Liver (tissue), 9 donors: ENCODE measurements around the gene DMRTA2. TPM values are rescaled to one million over a fixed set of nuclear protein-coding genes. Genes with fewer than 3 reads are reported as not detected.

Source experiments
- DNase-seq: peaks from one replicate; pipeline ENCODE4 v3.0.0-alpha.2; 2017; ENCODE audit warnings: low spot score
- H3K27ac ChIP-seq, 2 donors: one replicate each; pipeline ENCODE4 v1.7.0; 2013; ENCODE audit warnings: inconsistent platforms in 2 of 2, low read length in 2 of 2, control low read depth in 1 of 2, low read depth in 1 of 2, mild to moderate bottlenecking in 1 of 2
- H3K27me3 ChIP-seq, 4 donors: one replicate each; pipeline versions ENCODE4 v1.6.1 to v1.7.0; 2013; ENCODE audit warnings: low read length in 3 of 4, inconsistent platforms in 1 of 4, mild to moderate bottlenecking in 1 of 4, moderate library complexity in 1 of 4; ENCODE audit not compliant: control insufficient read depth in 4 of 4, insufficient read depth in 4 of 4
- H3K36me3 ChIP-seq, 4 donors: one replicate each; pipeline versions ENCODE4 v1.6.1 to v1.7.0; 2013; ENCODE audit warnings: low read length in 3 of 4, mild to moderate bottlenecking in 3 of 4, low read depth in 1 of 4, moderate library complexity in 1 of 4; ENCODE audit not compliant: control insufficient read depth in 4 of 4, insufficient read depth in 3 of 4
- H3K4me1 ChIP-seq, 4 donors: one replicate each; pipeline versions ENCODE4 v1.6.1 to v1.7.0; 2013; ENCODE audit warnings: low read length in 3 of 4, mild to moderate bottlenecking in 3 of 4, moderate library complexity in 1 of 4; ENCODE audit not compliant: control insufficient read depth in 4 of 4, insufficient read depth in 4 of 4
- H3K4me3 ChIP-seq, 3 donors: one replicate each; pipeline versions ENCODE4 v1.6.1 to v1.7.0; 2013; ENCODE audit warnings: low read length in 3 of 3, control low read depth in 1 of 3, low read depth in 1 of 3, mild to moderate bottlenecking in 1 of 3
- H3K9ac ChIP-seq, 2 donors: one replicate each; pipeline ENCODE4 v1.7.0; 2013; ENCODE audit warnings: low read length in 2 of 2, mild to moderate bottlenecking in 2 of 2, moderate library complexity in 2 of 2, control low read depth in 1 of 2, low read depth in 1 of 2
- H3K9me3 ChIP-seq, 4 donors: one replicate each; pipeline versions ENCODE4 v1.6.1 to v1.7.0; 2013; ENCODE audit warnings: low read length in 3 of 4; ENCODE audit not compliant: control insufficient read depth in 4 of 4
- EGR1 ChIP-seq, 2 donors: IDR thresholded peaks; 2 replicates each; pipeline ENCODE4 v1.6.1; 2016 to 2018; ENCODE audit warnings: antibody characterized with exemption in 2 of 2, low read depth in 2 of 2
- FOXA1 ChIP-seq: IDR thresholded peaks from 2 replicates; pipeline ENCODE4 v1.6.1; 2016; ENCODE audit warnings: antibody characterized with exemption
- FOXA2 ChIP-seq: IDR thresholded peaks from 2 replicates; pipeline ENCODE4 v1.6.1; 2016; ENCODE audit warnings: antibody characterized with exemption
- GABPA ChIP-seq, 2 donors: IDR thresholded peaks in 1 of 2; conservative IDR thresholded peaks in 1 of 2; 2 replicates each; pipeline ENCODE4 v1.6.1; 2016; ENCODE audit warnings: antibody characterized with exemption in 2 of 2, mild to moderate bottlenecking in 1 of 2, moderate library complexity in 1 of 2
- HNF4A ChIP-seq, 2 donors: conservative IDR thresholded peaks; 2 replicates each; pipeline ENCODE4 v1.6.1; 2016; ENCODE audit warnings: antibody characterized with exemption in 2 of 2, mild to moderate bottlenecking in 2 of 2
- HNF4G ChIP-seq: IDR thresholded peaks from 2 replicates; pipeline ENCODE4 v1.6.1; 2016; ENCODE audit warnings: antibody characterized with exemption
- JUND ChIP-seq, 2 donors: IDR thresholded peaks; 2 replicates each; pipeline ENCODE4 v1.6.1; 2016; ENCODE audit warnings: antibody characterized with exemption in 2 of 2
- NR2F2 ChIP-seq: IDR thresholded peaks from 2 replicates; pipeline ENCODE4 v1.6.1; 2016; ENCODE audit warnings: antibody characterized with exemption
- RXRA ChIP-seq, 2 donors: IDR thresholded peaks; 2 replicates each; pipeline ENCODE4 v1.6.1; 2017 to 2018; ENCODE audit warnings: antibody characterized with exemption in 2 of 2, mild to moderate bottlenecking in 1 of 2
- SP1 ChIP-seq: IDR thresholded peaks from 2 replicates; pipeline ENCODE4 v1.6.1; 2018; ENCODE audit warnings: antibody characterized with exemption, mild to moderate bottlenecking
- TAF1 ChIP-seq: conservative IDR thresholded peaks from 2 replicates; pipeline ENCODE4 v1.6.1; 2016; ENCODE audit warnings: antibody characterized with exemption, mild to moderate bottlenecking
- YY1 ChIP-seq: IDR thresholded peaks from 2 replicates; pipeline ENCODE4 v1.6.1; 2016; ENCODE audit warnings: antibody characterized with exemption, mild to moderate bottlenecking
- WGBS: extraction: QIAGEN DNeasy Blood & Tissue Kit; methylation state at CpG from one replicate; pipeline ENCODE4 v1.1.7; 2013; 5-methylcytosine and 5-hydroxymethylcytosine counted together
- polyA plus RNA-seq, 2 donors: library from polyadenylated mRNA; stranded (reverse) in 1 of 2; unstranded in 1 of 2; fragments of 200-250 nt in 1 of 2; fragments of >200 nt in 1 of 2; fragmentation: Nextera tagmentation in 1 of 2; extraction: Ambion mirVana in 1 of 2; gene quantifications; one replicate each; pipeline versions ENCODE4 v1.2.1 to v1.2.3, GENCODE V29; 2013 to 2015
- total RNA-seq, 2 donors: library from RNA; depleted of rRNA; stranded (reverse); fragments of >200 nt; gene quantifications; one replicate each; pipeline ENCODE4 v1.2.3, GENCODE V29; 2014
- TF ChIP-seq, protein P1 (sequence below): IDR thresholded peaks from 2 replicates; pipeline ENCODE4 v1.6.1; 2016; ENCODE audit warnings: antibody characterized with exemption
- TF ChIP-seq, protein P2 (sequence below): IDR thresholded peaks from 2 replicates; pipeline ENCODE4 v1.6.1; 2016; ENCODE audit warnings: antibody characterized with exemption, mild to moderate bottlenecking
- TF ChIP-seq, protein P3 (sequence below): fragments of 150-350 bp; IDR thresholded peaks from 2 replicates; pipeline ENCODE4 v1.5.1; 2017; ENCODE audit warnings: improper control_type of control experiment, low read depth, low read length; ENCODE audit not compliant: missing input control
- TF ChIP-seq, protein P4 (sequence below): IDR thresholded peaks from 2 replicates; pipeline ENCODE4 v1.6.1; 2016; ENCODE audit warnings: antibody characterized with exemption
- donor health status: healthy.
- donor health status: healthy.
- donor health status: healthy.
- donor health status: healthy.
- donor health status: healthy.

Gene DMRTA2
- total and polyA plus RNA-seq, 4 donors, result not detected

GRCh38 chr1:50421366-50421748 lies 1.9 kb downstream of the DMRTA2 start:
- no peaks in the 10 kb centered on the region for H3K36me3 ChIP-seq
- H3K9ac ChIP-seq, result no peak overlapping the region
- DNase-seq, result no peak
- peak overlapping the region in 1 of 3 donors; percentile 3 for H3K4me3 ChIP-seq
- H3K27me3 ChIP-seq, result peaks cover 11 to 21% (median 15%) of the 10 kb centered on the region in 4 donors
- TF ChIP-seq JUND (IDR thresholded peaks at IDR 0.05) (no peak), YY1 (no peak), HNF4G (no peak)
- TF ChIP-seq, protein P1, sequence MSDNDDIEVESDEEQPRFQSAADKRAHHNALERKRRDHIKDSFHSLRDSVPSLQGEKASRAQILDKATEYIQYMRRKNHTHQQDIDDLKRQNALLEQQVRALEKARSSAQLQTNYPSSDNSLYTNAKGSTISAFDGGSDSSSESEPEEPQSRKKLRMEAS, result no peak
- H3K9me3 ChIP-seq, result no peaks in the 10 kb centered on the region
- peaks cover 32 to 59% (median 35%) of the 10 kb centered on the region in 4 donors for H3K4me1 ChIP-seq
- H3K27ac ChIP-seq, result no peak overlapping the region
- WGBS, result 6% methylated on average over 38 of the region's 38 CpGs

DNA sequence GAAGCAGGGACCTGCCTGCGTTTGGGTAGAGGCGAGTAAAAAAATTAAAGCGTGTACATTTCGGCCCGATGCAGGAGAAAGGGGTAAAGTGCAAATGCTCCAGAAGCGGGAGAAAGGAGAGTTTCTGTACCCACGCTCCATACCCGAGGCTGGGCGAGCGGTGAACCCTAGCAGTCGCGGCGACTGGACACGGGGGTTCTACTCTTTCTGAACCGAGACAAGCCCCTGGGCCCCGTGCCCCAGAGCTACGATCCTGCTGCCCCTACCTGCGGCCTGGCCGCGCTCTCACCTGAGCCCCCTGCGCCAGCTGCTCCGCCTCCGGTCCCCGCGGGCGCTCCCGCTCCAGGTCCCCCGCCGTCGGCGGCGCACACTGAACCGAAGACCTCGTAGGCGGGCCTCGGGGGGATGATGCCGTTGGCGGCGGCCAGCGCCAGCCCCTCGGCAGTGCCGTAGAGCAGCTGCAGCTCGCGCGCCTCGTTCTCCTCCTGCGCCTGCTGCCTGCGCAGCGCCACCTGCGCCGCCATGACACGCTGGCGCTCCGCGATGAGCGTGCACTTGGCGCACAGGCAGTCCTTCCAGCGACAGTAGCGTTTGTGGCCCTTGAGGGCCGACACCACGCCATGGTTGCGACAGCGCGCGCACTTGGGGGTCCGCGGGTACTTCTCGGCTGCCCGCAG lies 2.4 kb downstream of the DMRTA2 start:
- no peak for TF ChIP-seq TAF1
- no peak for TF ChIP-seq FOXA2
- TF ChIP-seq, protein P1, result no peak
- no peak for TF ChIP-seq EGR1 (IDR thresholded peaks at IDR 0.05; ENCODE audit: low read depth in 2 of 2)
- TF ChIP-seq RXRA (IDR thresholded peaks at IDR 0.05), result no peak
- TF ChIP-seq HNF4A (conservative IDR thresholded peaks at IDR 0.05), result no peak
- TF ChIP-seq, protein P2, sequence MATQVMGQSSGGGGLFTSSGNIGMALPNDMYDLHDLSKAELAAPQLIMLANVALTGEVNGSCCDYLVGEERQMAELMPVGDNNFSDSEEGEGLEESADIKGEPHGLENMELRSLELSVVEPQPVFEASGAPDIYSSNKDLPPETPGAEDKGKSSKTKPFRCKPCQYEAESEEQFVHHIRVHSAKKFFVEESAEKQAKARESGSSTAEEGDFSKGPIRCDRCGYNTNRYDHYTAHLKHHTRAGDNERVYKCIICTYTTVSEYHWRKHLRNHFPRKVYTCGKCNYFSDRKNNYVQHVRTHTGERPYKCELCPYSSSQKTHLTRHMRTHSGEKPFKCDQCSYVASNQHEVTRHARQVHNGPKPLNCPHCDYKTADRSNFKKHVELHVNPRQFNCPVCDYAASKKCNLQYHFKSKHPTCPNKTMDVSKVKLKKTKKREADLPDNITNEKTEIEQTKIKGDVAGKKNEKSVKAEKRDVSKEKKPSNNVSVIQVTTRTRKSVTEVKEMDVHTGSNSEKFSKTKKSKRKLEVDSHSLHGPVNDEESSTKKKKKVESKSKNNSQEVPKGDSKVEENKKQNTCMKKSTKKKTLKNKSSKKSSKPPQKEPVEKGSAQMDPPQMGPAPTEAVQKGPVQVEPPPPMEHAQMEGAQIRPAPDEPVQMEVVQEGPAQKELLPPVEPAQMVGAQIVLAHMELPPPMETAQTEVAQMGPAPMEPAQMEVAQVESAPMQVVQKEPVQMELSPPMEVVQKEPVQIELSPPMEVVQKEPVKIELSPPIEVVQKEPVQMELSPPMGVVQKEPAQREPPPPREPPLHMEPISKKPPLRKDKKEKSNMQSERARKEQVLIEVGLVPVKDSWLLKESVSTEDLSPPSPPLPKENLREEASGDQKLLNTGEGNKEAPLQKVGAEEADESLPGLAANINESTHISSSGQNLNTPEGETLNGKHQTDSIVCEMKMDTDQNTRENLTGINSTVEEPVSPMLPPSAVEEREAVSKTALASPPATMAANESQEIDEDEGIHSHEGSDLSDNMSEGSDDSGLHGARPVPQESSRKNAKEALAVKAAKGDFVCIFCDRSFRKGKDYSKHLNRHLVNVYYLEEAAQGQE, result no peak
- TF ChIP-seq HNF4G, result no peak
- TF ChIP-seq NR2F2, result no peak
- TF ChIP-seq, protein P3, sequence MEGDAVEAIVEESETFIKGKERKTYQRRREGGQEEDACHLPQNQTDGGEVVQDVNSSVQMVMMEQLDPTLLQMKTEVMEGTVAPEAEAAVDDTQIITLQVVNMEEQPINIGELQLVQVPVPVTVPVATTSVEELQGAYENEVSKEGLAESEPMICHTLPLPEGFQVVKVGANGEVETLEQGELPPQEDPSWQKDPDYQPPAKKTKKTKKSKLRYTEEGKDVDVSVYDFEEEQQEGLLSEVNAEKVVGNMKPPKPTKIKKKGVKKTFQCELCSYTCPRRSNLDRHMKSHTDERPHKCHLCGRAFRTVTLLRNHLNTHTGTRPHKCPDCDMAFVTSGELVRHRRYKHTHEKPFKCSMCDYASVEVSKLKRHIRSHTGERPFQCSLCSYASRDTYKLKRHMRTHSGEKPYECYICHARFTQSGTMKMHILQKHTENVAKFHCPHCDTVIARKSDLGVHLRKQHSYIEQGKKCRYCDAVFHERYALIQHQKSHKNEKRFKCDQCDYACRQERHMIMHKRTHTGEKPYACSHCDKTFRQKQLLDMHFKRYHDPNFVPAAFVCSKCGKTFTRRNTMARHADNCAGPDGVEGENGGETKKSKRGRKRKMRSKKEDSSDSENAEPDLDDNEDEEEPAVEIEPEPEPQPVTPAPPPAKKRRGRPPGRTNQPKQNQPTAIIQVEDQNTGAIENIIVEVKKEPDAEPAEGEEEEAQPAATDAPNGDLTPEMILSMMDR, result no peak
- TF ChIP-seq SP1, result no peak
- TF ChIP-seq, protein P4, sequence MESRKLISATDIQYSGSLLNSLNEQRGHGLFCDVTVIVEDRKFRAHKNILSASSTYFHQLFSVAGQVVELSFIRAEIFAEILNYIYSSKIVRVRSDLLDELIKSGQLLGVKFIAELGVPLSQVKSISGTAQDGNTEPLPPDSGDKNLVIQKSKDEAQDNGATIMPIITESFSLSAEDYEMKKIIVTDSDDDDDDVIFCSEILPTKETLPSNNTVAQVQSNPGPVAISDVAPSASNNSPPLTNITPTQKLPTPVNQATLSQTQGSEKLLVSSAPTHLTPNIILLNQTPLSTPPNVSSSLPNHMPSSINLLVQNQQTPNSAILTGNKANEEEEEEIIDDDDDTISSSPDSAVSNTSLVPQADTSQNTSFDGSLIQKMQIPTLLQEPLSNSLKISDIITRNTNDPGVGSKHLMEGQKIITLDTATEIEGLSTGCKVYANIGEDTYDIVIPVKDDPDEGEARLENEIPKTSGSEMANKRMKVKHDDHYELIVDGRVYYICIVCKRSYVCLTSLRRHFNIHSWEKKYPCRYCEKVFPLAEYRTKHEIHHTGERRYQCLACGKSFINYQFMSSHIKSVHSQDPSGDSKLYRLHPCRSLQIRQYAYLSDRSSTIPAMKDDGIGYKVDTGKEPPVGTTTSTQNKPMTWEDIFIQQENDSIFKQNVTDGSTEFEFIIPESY, result no peak
- TF ChIP-seq GABPA (IDR thresholded peaks at IDR 0.05 in 1 of 2, conservative IDR thresholded peaks at IDR 0.05 in 1 of 2), result no peak
- TF ChIP-seq FOXA1, result no peak
- TF ChIP-seq JUND (IDR thresholded peaks at IDR 0.05), result no peak
- WGBS, result 4% methylated on average over 69 of the region's 69 CpGs
- H3K9me3 ChIP-seq, result no peaks in the 10 kb centered on the region

More for the DNA sequence above, 2.4 kb downstream of the DMRTA2 start:
- Histone ChIP-seq H3K4me1 (peaks cover 33 to 60% (median 36%) of the 10 kb centered on the region in 4 donors), H3K4me3 (peak overlapping the region in 1 of 3 donors; percentile 3), H3K27ac (no peak overlapping the region), H3K27me3 (peaks cover 11 to 24% (median 17%) of the 10 kb centered on the region in 4 donors), H3K9ac (no peak overlapping the region), H3K36me3 (no peaks in the 10 kb centered on the region)
- no peak for DNase-seq
